ENCODE measurements around the gene LRP11.
"Not testable (repeated sequence)": the region's sequence is repeated elsewhere in the genome, so short reads cannot be mapped to it uniquely, and the experiment has no call there.

Gene LRP11

DNA sequence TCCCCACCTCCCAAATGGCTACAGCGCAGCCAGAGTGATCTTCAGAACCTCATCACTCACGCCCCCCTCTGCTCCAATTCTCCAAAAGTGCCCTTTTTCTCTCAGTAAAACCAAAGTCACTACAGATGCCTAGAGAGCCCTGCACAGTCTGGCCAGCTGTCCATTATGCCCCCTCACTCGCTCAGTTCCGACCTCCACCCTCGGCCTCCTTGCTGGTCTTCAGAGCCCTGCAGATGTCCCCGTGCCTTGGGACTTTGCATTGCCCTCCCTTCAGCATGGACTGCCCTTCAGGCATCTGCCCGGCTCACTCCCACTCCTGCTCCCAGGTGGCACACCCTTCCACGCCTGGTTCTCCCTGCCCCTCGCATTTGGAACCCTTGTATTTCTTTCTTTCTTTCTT lies 34.8 kb upstream of the LRP11 start:
- in situ Hi-C loops (cut with MboI; ENCODE audit: low sequenced_read_pairs): no loop called here

- in situ Hi-C loops (cut with MboI; ENCODE audit: low sequenced_read_pairs): no loop called here
These were observed 33.9 kb upstream of the LRP11 start, which contains the start of gene RAET1E for GRCh38 chr6:149897855-149898744. Gene RAET1E (minus strand): TSS chr6:149898113. CDS start chr6:149890901, 7,212 bp downstream.

DNA sequence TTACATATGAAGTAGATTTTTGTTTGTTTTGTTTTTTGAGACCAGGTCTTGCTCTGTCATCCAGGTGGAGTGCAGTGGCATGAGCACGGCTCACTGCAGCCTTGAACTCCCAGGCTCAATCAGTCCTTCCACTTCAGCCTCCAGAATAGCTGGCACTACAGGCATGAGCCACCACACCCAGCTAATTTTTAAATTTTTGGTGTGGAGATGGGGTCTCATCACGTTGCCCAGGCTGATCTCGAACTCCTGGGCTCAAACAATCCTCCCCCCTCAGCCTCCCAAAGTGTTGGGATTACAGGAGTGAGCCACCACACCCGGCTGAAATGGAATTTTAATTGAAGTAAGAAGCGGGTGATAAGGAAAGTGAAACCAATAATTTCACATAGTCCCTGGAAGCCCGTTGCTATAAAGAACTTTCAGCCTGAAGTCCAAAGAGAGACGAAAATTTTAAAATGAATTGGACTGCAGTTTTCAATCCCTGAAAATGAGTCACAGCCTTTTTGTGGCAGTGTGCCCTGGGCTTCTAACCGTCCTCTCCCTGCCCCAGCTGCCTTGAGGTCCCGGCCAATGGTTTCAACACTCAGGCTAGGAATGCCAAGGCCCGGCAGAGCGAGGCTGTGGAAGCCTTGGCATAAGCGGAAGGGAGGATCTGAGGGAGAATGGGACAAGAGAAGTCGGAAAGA lies 33.0 kb upstream of the LRP11 start:
- in situ Hi-C loops (cut with MboI; ENCODE audit: low sequenced_read_pairs): no loop called here

GRCh38 chr6:149896491-149896890 lies 32.3 kb upstream of the LRP11 start:
- in situ Hi-C loops (cut with MboI; ENCODE audit: low sequenced_read_pairs): no loop called here

DNA sequence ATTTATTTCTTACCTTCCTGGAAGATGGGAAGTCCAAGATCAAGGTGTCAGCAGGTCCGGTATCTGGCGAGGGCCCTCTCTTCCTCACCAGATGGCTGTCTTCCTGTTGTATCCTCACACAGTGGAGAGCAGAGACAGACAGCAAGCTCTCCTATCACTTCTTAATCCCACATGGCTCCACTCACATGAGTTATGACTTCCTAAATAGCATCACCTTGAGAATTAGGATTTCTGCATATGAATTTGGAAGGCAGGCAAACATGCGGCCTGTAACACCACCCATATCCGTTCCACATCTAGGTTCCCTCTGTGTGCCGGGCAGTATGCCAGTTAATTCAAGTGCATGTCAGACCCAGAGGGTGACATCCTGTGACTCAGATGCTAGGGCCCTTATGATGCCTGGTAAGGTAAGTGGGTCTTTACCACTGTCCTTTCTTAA lies 31.7 kb upstream of the LRP11 start:
- in situ Hi-C loops (cut with MboI; ENCODE audit: low sequenced_read_pairs): no loop called here

GRCh38 chr6:149895048-149895590 lies 31.0 kb upstream of the LRP11 start:
- in situ Hi-C loops (cut with MboI; ENCODE audit: low sequenced_read_pairs): no loop called here

GRCh38 chr6:149891864-149892263 lies 27.7 kb upstream of the LRP11 start:
- in situ Hi-C loops (cut with MboI; ENCODE audit: low sequenced_read_pairs): not testable (repeated sequence)

GRCh38 chr6:149891259-149891658 lies 27.1 kb upstream of the LRP11 start:
- in situ Hi-C loops (cut with MboI; ENCODE audit: low sequenced_read_pairs): no loop called here

- in situ Hi-C loops (cut with MboI; ENCODE audit: low sequenced_read_pairs): no loop called here
These were observed 26.5 kb upstream of the LRP11 start for GRCh38 chr6:149890629-149891045.

- in situ Hi-C loops (cut with MboI; ENCODE audit: low sequenced_read_pairs): no loop called here
These were observed 25.2 kb upstream of the LRP11 start for GRCh38 chr6:149889326-149889725.

DNA sequence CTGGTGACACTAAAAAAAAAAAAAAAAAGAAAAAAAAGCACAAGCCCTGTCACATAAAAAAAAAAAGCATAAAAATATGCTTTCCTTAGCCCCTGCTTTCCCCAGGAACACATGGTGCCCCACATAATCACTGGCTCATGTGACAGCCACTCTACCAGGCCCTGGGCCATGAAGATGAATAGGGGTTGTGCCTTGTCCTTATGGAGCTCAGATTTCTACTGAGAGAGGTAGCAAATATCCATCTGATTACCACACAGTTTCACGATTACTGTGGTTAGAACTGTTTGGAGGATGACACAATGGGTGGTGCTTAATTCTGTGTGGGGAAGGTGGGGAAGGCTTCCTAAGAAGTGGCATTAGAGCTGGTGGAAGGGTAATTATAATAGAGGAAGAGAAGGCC lies 24.5 kb upstream of the LRP11 start:
- in situ Hi-C loops (cut with MboI; ENCODE audit: low sequenced_read_pairs): no loop called here

DNA sequence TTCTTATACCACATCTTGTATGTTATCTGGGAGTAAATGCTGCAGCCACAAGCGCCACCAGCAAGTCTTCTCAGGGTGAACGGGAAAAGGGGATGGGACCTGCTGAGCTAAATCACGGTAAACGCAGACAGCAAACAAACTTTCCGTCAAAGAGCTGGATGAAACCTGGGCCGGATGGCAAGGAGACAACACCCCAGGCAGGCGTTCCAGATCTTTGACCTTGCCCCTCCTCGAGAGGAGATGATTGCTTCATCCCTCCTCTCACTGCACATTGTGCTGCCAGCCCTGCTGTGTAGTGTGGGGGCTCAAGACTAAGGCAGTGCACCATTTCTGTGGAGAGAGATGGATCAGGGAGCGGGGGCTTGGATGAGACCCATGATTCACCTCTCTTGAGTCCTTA lies 23.9 kb upstream of the LRP11 start:
- in situ Hi-C loops (cut with MboI; ENCODE audit: low sequenced_read_pairs): no loop called here

DNA sequence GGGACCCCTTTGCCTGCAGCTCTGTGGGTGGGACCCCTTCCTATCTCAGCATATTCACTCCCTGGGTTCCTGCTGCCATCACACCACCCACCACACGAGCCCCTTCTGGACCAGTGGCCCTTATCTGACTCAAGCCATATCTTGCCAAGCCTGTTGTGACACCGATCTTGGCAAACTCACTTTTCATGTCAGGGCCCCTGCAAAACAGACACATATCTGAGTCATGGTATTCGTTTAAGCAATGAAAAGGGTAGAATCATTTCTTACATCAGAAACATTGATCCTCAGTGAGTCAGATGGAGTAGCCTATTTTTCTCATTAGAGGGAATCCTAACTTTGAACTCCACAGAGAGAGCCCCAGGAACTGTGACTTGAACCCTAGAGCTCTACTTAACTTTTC lies 23.2 kb upstream of the LRP11 start:
- in situ Hi-C loops (cut with MboI; ENCODE audit: low sequenced_read_pairs): no loop called here

DNA sequence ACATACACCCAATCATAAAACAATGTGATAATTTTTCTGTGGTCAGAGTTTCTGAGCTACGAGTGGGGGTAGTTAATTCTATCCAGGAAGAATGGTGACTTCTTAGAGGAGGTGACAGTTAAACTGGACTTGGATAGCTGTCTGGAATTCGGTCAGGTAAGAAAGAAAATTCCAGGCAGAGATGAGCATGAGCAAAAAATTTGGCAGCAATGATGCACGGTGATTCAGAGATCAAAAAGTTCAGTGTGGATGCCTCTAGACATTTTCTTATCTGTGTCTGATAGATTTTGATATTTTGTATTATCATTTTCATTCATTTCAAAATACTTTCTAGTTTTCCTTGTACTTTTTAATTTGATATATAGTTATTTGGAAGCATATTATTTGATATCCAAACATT lies 21.7 kb upstream of the LRP11 start:
- in situ Hi-C loops (cut with MboI; ENCODE audit: low sequenced_read_pairs): no loop called here

- in situ Hi-C loops (cut with MboI; ENCODE audit: low sequenced_read_pairs): no loop called here
These were observed 20.5 kb upstream of the LRP11 start for GRCh38 chr6:149884617-149885016.

- in situ Hi-C loops (cut with MboI; ENCODE audit: low sequenced_read_pairs): no loop called here
These were observed 20.1 kb upstream of the LRP11 start for GRCh38 chr6:149884215-149884614.

DNA sequence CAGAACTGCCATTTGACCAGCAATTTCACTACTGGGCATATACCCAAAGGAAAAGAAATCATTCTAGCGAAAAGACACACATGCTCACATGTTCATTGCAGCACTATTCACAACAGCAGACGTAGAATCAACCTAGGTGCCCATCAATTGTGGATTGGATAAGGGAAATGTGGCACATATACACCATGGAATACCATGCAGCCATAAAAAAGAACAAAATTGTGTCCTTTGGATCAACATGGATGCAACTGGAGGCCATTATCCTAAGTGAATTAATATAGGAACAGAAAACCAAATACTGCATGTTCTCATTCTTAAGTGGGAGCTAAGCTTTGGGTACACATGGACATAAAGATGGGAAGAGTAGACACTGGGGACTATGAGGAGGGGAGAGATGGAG lies 17.7 kb upstream of the LRP11 start:
- in situ Hi-C loops (cut with MboI; ENCODE audit: low sequenced_read_pairs): no loop called here

- in situ Hi-C loops (cut with MboI; ENCODE audit: low sequenced_read_pairs): no loop called here
These were observed 17.1 kb upstream of the LRP11 start for GRCh38 chr6:149881066-149881766.

- in situ Hi-C loops (cut with MboI; ENCODE audit: low sequenced_read_pairs): no loop called here
These were observed 13.5 kb upstream of the LRP11 start for GRCh38 chr6:149877659-149878058.

GRCh38 chr6:149876241-149876933 lies 12.2 kb upstream of the LRP11 start:
- in situ Hi-C loops (cut with MboI; ENCODE audit: low sequenced_read_pairs): no loop called here

DNA sequence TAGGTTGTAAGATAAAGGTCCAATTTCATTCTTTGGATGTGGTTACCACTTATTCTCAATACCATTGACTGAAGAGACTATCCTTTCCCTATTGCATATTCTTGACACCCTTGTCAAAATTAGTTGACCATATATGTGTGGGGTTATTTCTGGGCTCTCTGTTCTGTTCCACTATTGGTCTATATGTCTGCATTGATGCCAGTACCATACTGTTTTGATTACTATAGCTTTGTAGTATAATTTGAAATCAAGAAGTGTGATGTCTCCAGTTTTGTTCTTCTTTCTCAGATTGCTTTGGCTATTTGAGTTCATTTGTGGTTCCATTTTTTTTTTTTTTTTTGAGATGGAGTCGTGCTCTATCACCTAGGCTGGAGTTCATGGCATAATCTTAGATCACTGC lies 8.1 kb upstream of the LRP11 start:
- in situ Hi-C loops (cut with MboI; ENCODE audit: low sequenced_read_pairs): no loop called here
